ENCODE results near the gene FIGNL1. TPM values are rescaled to one million over a fixed set of nuclear protein-coding genes. Genes with fewer than 3 reads are reported as not detected.

FIGNL1 gene
- polyA plus RNA-seq, 2 of the 4 experiments (the other 2 are of a cell fraction): 25.4 to 27.9 TPM

GRCh38 chr7:50496569-50496968 is 46.4 kb upstream of the FIGNL1 start:
- Histone ChIP-seq H3K4me2 (no peak overlapping the region), H3K4me3 (no peak overlapping the region), H3K27ac (no peak overlapping the region), H3K9me3 (no peaks in the 10 kb centered on the region), H3K4me1 (no peaks in the 10 kb centered on the region)
- DNase-seq (ENCODE audit: low read depth in 1 of 2, low spot score in 1 of 2) (no peak), FAIRE-seq (no peak), ATAC-seq (no peak)
- WGBS (ENCODE audit: missing lambda C conversion rate): 56% methylated on average over 6 of the region's 6 CpGs
- POLR2A ChIA-PET: no interaction called here
- TF ChIP-seq ESRRA (IDR thresholded peaks at IDR 0.05; ENCODE audit: borderline replicate concordance, low read length) (no peak), CHD2 (IDR thresholded peaks at IDR 0.05; ENCODE audit: low read length, partially characterized antibody) (no peak), CHD4 (IDR thresholded peaks at IDR 0.05; ENCODE audit: borderline replicate concordance) (no peak), ZSCAN20 (CRISPR knock-in tag; IDR thresholded peaks at IDR 0.05) (no peak), HOXB5 (CRISPR knock-in tag; IDR thresholded peaks at IDR 0.05) (no peak), NR3C1 (IDR thresholded peaks at IDR 0.05) (no peak)
- CTCF ChIA-PET: interaction anchor here (0.6 to 1.6 kb wide), 4 partner anchors 12 to 78 kb away, joined by 3 to 4 read pairs (median 4); no protein-coding TSS in a partner anchor

GRCh38 chr7:50495746-50496145 is 45.6 kb upstream of the FIGNL1 start:
- WGBS (ENCODE audit: missing lambda C conversion rate): 64% methylated on average over 3 of the region's 3 CpGs
- Histone ChIP-seq H3K27ac (no peak overlapping the region), H3K9me3 (no peaks in the 10 kb centered on the region), H3K4me1 (no peaks in the 10 kb centered on the region), H3K4me2 (no peak overlapping the region), H3K4me3 (no peak overlapping the region)
- TF ChIP-seq E2F6 (IDR thresholded peaks at IDR 0.05; ENCODE audit: borderline replicate concordance, low read depth) (no peak), CBX2 (IDR thresholded peaks at IDR 0.05; ENCODE audit: borderline replicate concordance, low read depth) (no peak), KDM5A (IDR thresholded peaks at IDR 0.05) (no peak), USF2 (IDR thresholded peaks at IDR 0.05) (no peak), PHF8 (IDR thresholded peaks at IDR 0.05; ENCODE audit: borderline replicate concordance, low read depth) (no peak), ZNF302 (CRISPR knock-in tag; IDR thresholded peaks at IDR 0.05) (no peak), EHMT2 (IDR thresholded peaks at IDR 0.05; ENCODE audit: low read depth) (no peak), FOSB (CRISPR knock-in tag; IDR thresholded peaks at IDR 0.05) (no peak), MAFK (IDR thresholded peaks at IDR 0.05; ENCODE audit: partially characterized antibody) (no peak), RCOR1 (IDR thresholded peaks at IDR 0.05; ENCODE audit: low read depth, low read length) (no peak)
- ChIA-PET POLR2A (no interaction called here), CTCF (interaction anchor here (2.1 kb wide), 1 partner anchor 9 kb away, joined by 5 read pairs; no protein-coding TSS in a partner anchor)
- ATAC-seq (no peak), FAIRE-seq (no peak), DNase-seq (ENCODE audit: low read depth in 1 of 2, low spot score in 1 of 2) (no peak)

GRCh38 chr7:50492770-50493519 is 42.8 kb upstream of the FIGNL1 start:
- Histone ChIP-seq H3K9me3 (peaks cover 14% of the 10 kb centered on the region; the same call in 2 of the 3 replicates), H3K27ac (no peak overlapping the region), H3K4me3 (no peak overlapping the region), H3K4me2 (no peak overlapping the region), H3K4me1 (no peaks in the 10 kb centered on the region)
- POLR2A ChIA-PET: no interaction called here
- no peak for DNase-seq (ENCODE audit: low read depth in 1 of 2, low spot score in 1 of 2)
- no peak for ATAC-seq
- WGBS (ENCODE audit: missing lambda C conversion rate): 78% methylated on average over 30 of the region's 30 CpGs
- no peak for FAIRE-seq
- TF ChIP-seq PHF8 (IDR thresholded peaks at IDR 0.05; ENCODE audit: borderline replicate concordance, low read depth) (no peak), KDM1A (IDR thresholded peaks at IDR 0.05; ENCODE audit: low read depth) (no peak), EHF (CRISPR knock-in tag; IDR thresholded peaks at IDR 0.05) (no peak)
- CTCF ChIA-PET: no interaction called here

- Histone ChIP-seq H3K27ac (no peak overlapping the region), H3K4me2 (no peak overlapping the region), H3K9me3 (peaks cover 16% of the 10 kb centered on the region; the same call in 2 of the 3 replicates), H3K4me3 (no peak overlapping the region), H3K4me1 (no peaks in the 10 kb centered on the region)
- DNase-seq (ENCODE audit: low read depth in 1 of 2, low spot score in 1 of 2): no peak
- 76% methylated on average over 1 of the region's 1 CpG for WGBS (ENCODE audit: missing lambda C conversion rate)
- no peak for FAIRE-seq
- no peak for ATAC-seq
- ChIA-PET CTCF (interaction anchor here (1.8 kb wide), 1 partner anchor 14 kb away, joined by 4 read pairs; no protein-coding TSS in a partner anchor), POLR2A (no interaction called here)
- no peak for TF ChIP-seq BCL3 (IDR thresholded peaks at IDR 0.05)
- TF ChIP-seq ZC3H11A (IDR thresholded peaks at IDR 0.05): no peak
- TF ChIP-seq FOXS1 (CRISPR knock-in tag; IDR thresholded peaks at IDR 0.05): no peak
- no peak for TF ChIP-seq TFCP2L1 (CRISPR knock-in tag; IDR thresholded peaks at IDR 0.05)
- TF ChIP-seq HES2 (IDR thresholded peaks at IDR 0.05): no peak
- no peak for TF ChIP-seq JUNB (IDR thresholded peaks at IDR 0.05)
- no peak for TF ChIP-seq SMC3 (IDR thresholded peaks at IDR 0.05)
- TF ChIP-seq FOSB (CRISPR knock-in tag; IDR thresholded peaks at IDR 0.05): no peak
- TF ChIP-seq HOXA7 (CRISPR knock-in tag; IDR thresholded peaks at IDR 0.05): no peak
- no peak for TF ChIP-seq RARB (CRISPR knock-in tag; IDR thresholded peaks at IDR 0.05)
- TF ChIP-seq PHF8 (IDR thresholded peaks at IDR 0.05; ENCODE audit: borderline replicate concordance, low read depth): no peak
These were observed 41.8 kb upstream of the FIGNL1 start for GRCh38 chr7:50491943-50492342.
